Fibroblast of villous mesenchyme (primary cell): ENCODE results near the gene CHD2. TPM values are rescaled to one million over a fixed set of nuclear protein-coding genes. Genes with fewer than 3 reads are reported as not detected.

Experiments
- DNase-seq: peaks from one replicate; pipeline ENCODE4 v3.0.0-alpha.2; 2010; ENCODE audit warnings: low read depth
- H3K4me3 ChIP-seq: 2 replicates; pipeline ENCODE4 v1.5.1; 2011; ENCODE audit warnings: low read depth, mild to moderate bottlenecking, low read length
- total RNA-seq: library from RNA; depleted of rRNA; stranded (reverse); fragments of >200 nt; gene quantifications from 2 replicates; pipeline ENCODE4 v1.2.3, GENCODE V29; 2012
- TF ChIP-seq, protein P1 (sequence below): IDR thresholded peaks from 2 replicates; pipeline ENCODE4 v1.5.1; 2012; ENCODE audit warnings: low read depth, mild to moderate bottlenecking, low read length; ENCODE audit not compliant: insufficient read depth

The CHD2 gene
- total RNA-seq, 1 donor: 102 TPM

DNA sequence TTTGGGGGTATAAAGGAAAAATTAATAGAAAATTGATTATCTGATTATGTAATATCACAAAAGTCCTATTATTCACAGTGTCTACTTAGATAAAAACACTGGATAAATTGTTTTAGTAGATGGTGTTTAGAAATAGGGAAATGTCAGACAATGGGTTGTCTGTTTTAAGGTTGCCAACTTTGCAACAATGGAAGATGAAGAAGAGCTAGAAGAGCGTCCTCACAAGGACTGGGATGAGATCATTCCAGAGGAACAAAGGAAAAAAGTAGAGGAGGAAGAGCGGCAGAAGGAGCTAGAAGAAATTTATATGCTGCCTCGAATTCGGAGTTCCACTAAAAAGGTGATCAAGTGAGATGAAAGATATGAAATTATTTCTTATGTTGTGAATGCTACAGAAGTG lies 84.0 kb downstream of the CHD2 start:
- H3K4me3 ChIP-seq: no peak overlapping the region
- DNase-seq: no peak
- TF ChIP-seq, protein P1, sequence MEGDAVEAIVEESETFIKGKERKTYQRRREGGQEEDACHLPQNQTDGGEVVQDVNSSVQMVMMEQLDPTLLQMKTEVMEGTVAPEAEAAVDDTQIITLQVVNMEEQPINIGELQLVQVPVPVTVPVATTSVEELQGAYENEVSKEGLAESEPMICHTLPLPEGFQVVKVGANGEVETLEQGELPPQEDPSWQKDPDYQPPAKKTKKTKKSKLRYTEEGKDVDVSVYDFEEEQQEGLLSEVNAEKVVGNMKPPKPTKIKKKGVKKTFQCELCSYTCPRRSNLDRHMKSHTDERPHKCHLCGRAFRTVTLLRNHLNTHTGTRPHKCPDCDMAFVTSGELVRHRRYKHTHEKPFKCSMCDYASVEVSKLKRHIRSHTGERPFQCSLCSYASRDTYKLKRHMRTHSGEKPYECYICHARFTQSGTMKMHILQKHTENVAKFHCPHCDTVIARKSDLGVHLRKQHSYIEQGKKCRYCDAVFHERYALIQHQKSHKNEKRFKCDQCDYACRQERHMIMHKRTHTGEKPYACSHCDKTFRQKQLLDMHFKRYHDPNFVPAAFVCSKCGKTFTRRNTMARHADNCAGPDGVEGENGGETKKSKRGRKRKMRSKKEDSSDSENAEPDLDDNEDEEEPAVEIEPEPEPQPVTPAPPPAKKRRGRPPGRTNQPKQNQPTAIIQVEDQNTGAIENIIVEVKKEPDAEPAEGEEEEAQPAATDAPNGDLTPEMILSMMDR: no peak

DNA sequence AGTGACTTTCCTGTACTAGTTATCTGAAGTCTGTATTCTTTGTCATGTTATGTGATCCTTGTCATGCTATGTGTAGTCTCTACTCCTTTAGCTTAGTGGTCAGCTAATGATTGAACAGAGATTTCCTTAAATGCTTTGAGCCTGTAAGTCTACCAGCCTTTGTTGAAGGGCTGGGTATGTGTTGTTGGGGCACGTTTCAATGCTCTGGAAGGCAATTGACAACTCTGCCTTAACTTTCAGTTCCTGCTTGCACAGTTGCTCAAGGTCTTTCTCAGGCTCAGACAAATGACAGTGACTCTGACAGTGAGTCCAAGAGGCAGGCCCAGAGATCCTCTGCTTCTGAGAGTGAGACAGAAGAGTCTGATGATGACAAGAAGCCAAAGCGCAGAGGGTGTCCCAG lies 89.3 kb downstream of the CHD2 start:
- TF ChIP-seq, protein P1: no peak
- no peak for DNase-seq
- no peak overlapping the region for H3K4me3 ChIP-seq

DNA sequence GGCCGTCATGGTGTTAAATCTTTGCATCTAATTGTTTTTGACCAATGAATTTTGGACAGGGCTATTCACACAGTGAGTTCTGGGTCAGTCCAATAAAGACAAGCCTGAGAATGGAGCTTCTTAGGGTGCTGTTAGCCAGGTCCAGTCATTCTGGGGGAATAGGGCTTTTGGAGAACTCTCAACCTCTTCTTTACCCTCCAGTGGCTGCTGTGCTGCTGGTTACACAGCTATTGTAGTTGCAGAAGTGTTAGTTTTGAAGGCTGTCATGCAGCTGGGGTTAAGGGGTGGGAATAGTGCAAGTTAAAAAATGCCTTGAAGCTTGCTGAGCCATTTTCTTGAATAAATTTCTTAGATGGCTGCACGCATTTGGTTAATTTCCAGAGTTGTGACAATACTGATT lies 89.9 kb downstream of the CHD2 start:
- TF ChIP-seq, protein P1: no peak
- no peak overlapping the region for H3K4me3 ChIP-seq
- no peak for DNase-seq

DNA sequence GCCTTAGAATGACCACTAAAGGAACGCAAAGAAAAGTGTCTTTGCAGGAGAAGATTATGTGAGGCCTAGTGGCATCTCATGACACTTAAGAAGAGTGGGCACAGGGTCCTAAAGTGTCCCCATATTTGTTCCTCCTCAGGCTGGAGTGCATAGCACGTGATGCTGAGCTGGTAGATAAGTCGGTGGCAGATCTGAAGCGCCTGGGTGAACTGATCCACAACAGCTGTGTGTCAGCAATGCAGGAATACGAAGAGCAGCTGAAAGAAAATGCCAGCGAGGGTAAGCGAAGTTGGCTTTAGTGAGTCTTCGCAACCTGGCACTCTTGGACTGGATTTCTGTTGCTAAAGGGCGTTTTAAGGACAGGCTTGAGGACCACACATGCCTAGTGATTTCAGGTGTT lies 92.6 kb downstream of the CHD2 start:
- DNase-seq: no peak
- TF ChIP-seq, protein P1: no peak
- H3K4me3 ChIP-seq: no peak overlapping the region

DNA sequence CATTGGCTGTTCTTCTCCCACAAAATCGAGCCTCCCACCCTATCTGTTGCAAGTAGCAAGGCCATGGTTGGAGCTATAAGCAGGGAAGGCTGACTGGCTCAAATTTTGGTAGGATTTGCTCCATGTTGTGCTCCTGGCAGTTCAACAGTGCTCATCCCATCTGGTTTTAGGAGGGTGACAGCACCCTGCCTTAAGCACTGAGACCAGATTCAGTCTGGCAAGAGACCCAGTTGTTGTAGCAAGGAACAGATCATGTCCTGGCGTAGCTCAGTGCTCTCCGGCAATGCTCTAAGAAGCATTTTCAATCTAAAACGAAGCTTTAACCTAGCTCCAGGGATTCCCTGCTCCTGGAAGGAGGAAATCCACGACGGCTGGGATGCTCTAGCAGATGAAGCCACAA lies 97.7 kb downstream of the CHD2 start:
- no peak for DNase-seq
- TF ChIP-seq, protein P1: no peak
- H3K4me3 ChIP-seq: no peak overlapping the region

DNA sequence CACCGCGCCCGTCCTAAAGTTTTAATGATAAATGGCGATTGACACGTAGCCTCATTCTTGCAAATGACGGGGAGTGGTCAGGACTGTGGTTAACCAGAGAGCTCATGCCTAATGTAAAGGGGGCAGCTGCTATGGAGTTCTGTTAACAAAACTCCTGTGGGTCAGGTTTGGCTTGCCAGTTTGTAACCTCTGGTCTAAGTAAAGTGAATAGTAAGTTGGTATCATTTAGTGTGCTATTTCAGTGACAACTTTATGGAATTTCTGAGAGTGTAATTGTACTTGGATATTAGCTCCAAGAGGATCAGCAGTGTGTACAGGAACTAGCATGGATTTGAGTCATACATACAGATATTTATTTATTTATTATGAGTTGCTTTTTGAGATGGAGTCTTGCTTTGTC lies 101.0 kb downstream of the CHD2 start:
- no peak for DNase-seq
- TF ChIP-seq, protein P1: no peak
- no peak overlapping the region for H3K4me3 ChIP-seq

DNA sequence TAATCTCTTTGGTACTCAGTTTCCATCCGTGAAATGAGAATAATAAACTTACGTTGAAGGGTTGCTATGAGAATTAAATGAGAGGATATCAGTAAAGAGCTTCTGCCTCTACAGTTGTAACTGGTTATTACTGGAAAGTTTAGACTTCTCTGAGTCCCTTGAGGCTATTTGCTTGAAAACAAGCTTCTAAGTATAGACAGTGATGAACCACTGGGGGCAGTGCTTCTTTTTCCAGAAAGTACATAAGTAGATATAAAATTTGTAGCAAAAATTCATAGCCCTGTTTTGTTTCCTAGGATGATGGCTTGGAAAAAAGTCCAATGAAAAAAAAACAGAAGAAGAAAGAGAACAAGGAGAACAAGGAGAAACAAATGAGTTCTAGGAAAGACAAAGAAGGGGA lies 101.8 kb downstream of the CHD2 start:
- TF ChIP-seq, protein P1: peak; percentile 3
- H3K4me3 ChIP-seq: no peak overlapping the region
- DNase-seq: no peak
